SU-DHL-6 (cell line): ENCODE results near the gene RAPGEF5.

Experiments used
- EZH2phosphoT487 ChIP-seq: fragments of 200-600 bp; sonication (generic), shearing (Covaris generic); conservative IDR thresholded peaks from 2 replicates; pipeline ENCODE4 v1.6.1; 2018; ENCODE audit warnings: mild to moderate bottlenecking, antibody characterized with exemption, low read length, moderate library complexity, mixed read lengths
- TF ChIP-seq, protein P1 (sequence below): fragments of 200-600 bp; sonication (generic); IDR thresholded peaks from one replicate; pipeline ENCODE4 v1.5.1; 2017; ENCODE audit warnings: antibody characterized with exemption, mild to moderate bottlenecking, low read length, moderate library complexity; ENCODE audit not compliant: insufficient read depth, poor library complexity, severe bottlenecking

DNA sequence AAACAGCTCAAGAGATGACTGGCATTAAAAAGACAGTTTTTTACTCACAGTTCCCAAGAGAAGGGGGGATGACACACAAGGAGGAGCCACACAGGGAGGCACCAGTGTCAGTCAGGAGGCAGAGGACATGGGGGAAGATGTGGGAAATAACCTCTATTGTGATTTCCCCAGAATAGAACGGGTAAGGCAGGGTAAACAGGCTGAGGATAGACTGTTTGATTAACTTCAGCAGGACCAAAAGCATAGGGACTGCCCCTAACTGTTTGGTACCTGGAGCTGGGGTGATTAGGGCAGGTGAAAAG, 60.7 kb downstream of the RAPGEF5 start:
- TF ChIP-seq, protein P1, sequence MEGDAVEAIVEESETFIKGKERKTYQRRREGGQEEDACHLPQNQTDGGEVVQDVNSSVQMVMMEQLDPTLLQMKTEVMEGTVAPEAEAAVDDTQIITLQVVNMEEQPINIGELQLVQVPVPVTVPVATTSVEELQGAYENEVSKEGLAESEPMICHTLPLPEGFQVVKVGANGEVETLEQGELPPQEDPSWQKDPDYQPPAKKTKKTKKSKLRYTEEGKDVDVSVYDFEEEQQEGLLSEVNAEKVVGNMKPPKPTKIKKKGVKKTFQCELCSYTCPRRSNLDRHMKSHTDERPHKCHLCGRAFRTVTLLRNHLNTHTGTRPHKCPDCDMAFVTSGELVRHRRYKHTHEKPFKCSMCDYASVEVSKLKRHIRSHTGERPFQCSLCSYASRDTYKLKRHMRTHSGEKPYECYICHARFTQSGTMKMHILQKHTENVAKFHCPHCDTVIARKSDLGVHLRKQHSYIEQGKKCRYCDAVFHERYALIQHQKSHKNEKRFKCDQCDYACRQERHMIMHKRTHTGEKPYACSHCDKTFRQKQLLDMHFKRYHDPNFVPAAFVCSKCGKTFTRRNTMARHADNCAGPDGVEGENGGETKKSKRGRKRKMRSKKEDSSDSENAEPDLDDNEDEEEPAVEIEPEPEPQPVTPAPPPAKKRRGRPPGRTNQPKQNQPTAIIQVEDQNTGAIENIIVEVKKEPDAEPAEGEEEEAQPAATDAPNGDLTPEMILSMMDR: no peak
- no peak for TF ChIP-seq EZH2phosphoT487
